H1 (cell line): Measurements from ENCODE around the gene MIDN. TPM values are rescaled to one million over a fixed set of nuclear protein-coding genes. Genes with fewer than 3 reads are reported as not detected.

Experiments used
- RNF2 ChIP-seq: fragments of 200-900, 300-1000 bp; sonication (generic); IDR thresholded peaks from 2 replicates; pipeline ENCODE4 v1.7.1; 2016; ENCODE audit warnings: borderline replicate concordance, low read depth, mild to moderate bottlenecking, antibody characterized with exemption, low read length; ENCODE audit not compliant: poor library complexity, severe bottlenecking; ENCODE audit errors: missing control alignments
- polyA plus RNA-seq, 7 experiments: library from polyadenylated mRNA; depleted of rRNA in 3 of 7; stranded (reverse) in 5 of 7; unstranded in 2 of 7; fragments of >200 nt in 5 of 7; fragments of 200-250 nt in 2 of 7; gene quantifications; 1 replicate in 5 of 7; 2 replicates in 1 of 7; 4 replicates in 1 of 7; pipeline versions ENCODE4 v1.2.1 to v1.2.3, GENCODE V29; 2011 to 2013; ENCODE audit warnings: missing spikeins in 2 of 7, mixed read lengths in 2 of 7
- total RNA-seq: library from RNA; stranded (reverse); fragmentation: NEBNext Ultra II Directional; extraction: Animal tissue kit (Norgen Biotek cat#: 25700); gene quantifications from 2 replicates; pipeline ENCODE4 v1.2.1, GENCODE V29; 2021

The MIDN gene
- total and polyA plus RNA-seq, 2 of the 8 experiments (the other 6 are each of a cell fraction or from before 2014, with no cell fraction given): 39.8 to 159 TPM

GRCh38 chr19:1280636-1281568, 32.5 kb downstream of the MIDN start (continued):
- TF ChIP-seq RNF2: no peak
- TF ChIP-seq, all 59 proteins: peak for 0
